GM21576 (cell line): ENCODE data around the gene CAPZB.

Source experiments
- ATAC-seq: cut with Tn5 transposase; IDR thresholded peaks from one replicate; pipeline ENCODE4 v1.9.1; 2021; ENCODE audit warnings: mild to moderate bottlenecking, moderate library complexity; ENCODE audit not compliant: unreplicated experiment

CAPZB gene

GRCh38 chr1:19353596-19353995 lies 131.7 kb downstream of the CAPZB start:
- no peak for ATAC-seq

GRCh38 chr1:19352839-19353238 lies 132.5 kb downstream of the CAPZB start:
- no peak for ATAC-seq

GRCh38 chr1:19351873-19352272 lies 133.5 kb downstream of the CAPZB start:
- no peak for ATAC-seq

- no peak for ATAC-seq
These were observed 134.8 kb downstream of the CAPZB start for GRCh38 chr1:19350566-19350965.

GRCh38 chr1:19349999-19350398 lies 135.3 kb downstream of the CAPZB start:
- no peak for ATAC-seq

GRCh38 chr1:19348441-19349198 lies 136.7 kb downstream of the CAPZB start:
- ATAC-seq = no peak

GRCh38 chr1:19347533-19348172 lies 137.7 kb downstream of the CAPZB start:
- ATAC-seq = no peak

- no peak for ATAC-seq
These were observed 139.3 kb downstream of the CAPZB start for GRCh38 chr1:19346026-19346425.

- ATAC-seq = no peak
These were observed 139.9 kb downstream of the CAPZB start for GRCh38 chr1:19345391-19345790.

GRCh38 chr1:19344831-19345230 lies 140.5 kb downstream of the CAPZB start:
- no peak for ATAC-seq

- no peak for ATAC-seq
These were observed 140.9 kb downstream of the CAPZB start for GRCh38 chr1:19344372-19344810.

GRCh38 chr1:19343617-19344350 lies 141.6 kb downstream of the CAPZB start:
- no peak for ATAC-seq

- no peak for ATAC-seq
These were observed 142.3 kb downstream of the CAPZB start for GRCh38 chr1:19342894-19343616.

- ATAC-seq = no peak
These were observed 143.1 kb downstream of the CAPZB start for GRCh38 chr1:19342062-19342750.

GRCh38 chr1:19341201-19342061 lies 143.9 kb downstream of the CAPZB start:
- no peak for ATAC-seq

- ATAC-seq = no peak
These were observed 144.9 kb downstream of the CAPZB start for GRCh38 chr1:19340387-19340937.

- no peak for ATAC-seq
These were observed 146.0 kb downstream of the CAPZB start for GRCh38 chr1:19339214-19339861.

GRCh38 chr1:19338323-19338762 lies 147.0 kb downstream of the CAPZB start:
- ATAC-seq = no peak

GRCh38 chr1:19337289-19337688 lies 148.1 kb downstream of the CAPZB start:
- ATAC-seq = no peak
